ENCODE results near the gene IRF7.

DNA sequence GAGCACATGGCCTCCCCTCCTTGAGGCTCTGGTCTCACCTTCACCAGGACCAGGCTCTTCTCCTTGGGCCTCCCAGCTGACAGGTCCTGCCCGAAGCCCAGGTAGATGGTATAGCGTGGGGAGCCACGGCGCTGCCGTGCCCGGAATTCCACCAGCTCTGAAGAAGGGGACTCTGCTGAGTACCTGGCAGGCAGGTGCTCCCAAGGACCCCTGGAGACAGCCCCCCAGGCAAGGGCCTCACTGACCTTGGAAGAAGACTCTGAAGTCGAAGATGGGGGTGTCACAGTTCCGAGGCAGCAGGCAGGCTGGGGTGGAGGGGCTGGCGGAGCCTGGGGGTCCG lies 2.8 kb downstream of the IRF7 start:
- TF ChIP-seq POLR2A (IDR thresholded peaks at IDR 0.05): no peak
- TF ChIP-seq, protein P1, sequence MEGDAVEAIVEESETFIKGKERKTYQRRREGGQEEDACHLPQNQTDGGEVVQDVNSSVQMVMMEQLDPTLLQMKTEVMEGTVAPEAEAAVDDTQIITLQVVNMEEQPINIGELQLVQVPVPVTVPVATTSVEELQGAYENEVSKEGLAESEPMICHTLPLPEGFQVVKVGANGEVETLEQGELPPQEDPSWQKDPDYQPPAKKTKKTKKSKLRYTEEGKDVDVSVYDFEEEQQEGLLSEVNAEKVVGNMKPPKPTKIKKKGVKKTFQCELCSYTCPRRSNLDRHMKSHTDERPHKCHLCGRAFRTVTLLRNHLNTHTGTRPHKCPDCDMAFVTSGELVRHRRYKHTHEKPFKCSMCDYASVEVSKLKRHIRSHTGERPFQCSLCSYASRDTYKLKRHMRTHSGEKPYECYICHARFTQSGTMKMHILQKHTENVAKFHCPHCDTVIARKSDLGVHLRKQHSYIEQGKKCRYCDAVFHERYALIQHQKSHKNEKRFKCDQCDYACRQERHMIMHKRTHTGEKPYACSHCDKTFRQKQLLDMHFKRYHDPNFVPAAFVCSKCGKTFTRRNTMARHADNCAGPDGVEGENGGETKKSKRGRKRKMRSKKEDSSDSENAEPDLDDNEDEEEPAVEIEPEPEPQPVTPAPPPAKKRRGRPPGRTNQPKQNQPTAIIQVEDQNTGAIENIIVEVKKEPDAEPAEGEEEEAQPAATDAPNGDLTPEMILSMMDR (IDR thresholded peaks at IDR 0.05): no peak
